Esophagus (tissue), 2 donors: ENCODE results near the gene MED13. TPM values are rescaled to one million over a fixed set of nuclear protein-coding genes. Genes with fewer than 3 reads are reported as not detected.

ENCODE experiments used
- H3K27ac ChIP-seq, 2 donors: one replicate each; pipeline ENCODE4 v1.5.1; 2013; ENCODE audit warnings: low read depth in 2 of 2, mild to moderate bottlenecking in 2 of 2, inconsistent platforms in 1 of 2, low read length in 1 of 2, moderate library complexity in 1 of 2
- H3K27me3 ChIP-seq, 2 donors: one replicate each; pipeline ENCODE4 v1.6.1; 2013; ENCODE audit warnings: low read length in 2 of 2, control low read depth in 1 of 2, mild to moderate bottlenecking in 1 of 2; ENCODE audit not compliant: insufficient read depth in 2 of 2, control insufficient read depth in 1 of 2
- H3K36me3 ChIP-seq, 2 donors: one replicate each; pipeline ENCODE4 v1.6.1; 2013; ENCODE audit warnings: low read length in 1 of 2; ENCODE audit not compliant: control insufficient read depth in 2 of 2, insufficient read depth in 2 of 2
- H3K4me1 ChIP-seq, 2 donors: one replicate each; pipeline ENCODE4 v1.6.1; 2013; ENCODE audit warnings: low read length in 1 of 2; ENCODE audit not compliant: control insufficient read depth in 2 of 2, insufficient read depth in 2 of 2
- H3K4me3 ChIP-seq, 2 donors: one replicate each; pipeline ENCODE4 v1.5.1; 2013; ENCODE audit warnings: low read length in 2 of 2, mild to moderate bottlenecking in 2 of 2, low read depth in 1 of 2, moderate library complexity in 1 of 2
- H3K9me3 ChIP-seq, 2 donors: one replicate each; pipeline ENCODE4 v1.6.1; 2013; ENCODE audit warnings: mild to moderate bottlenecking in 2 of 2, low read depth in 1 of 2, low read length in 1 of 2, moderate library complexity in 1 of 2; ENCODE audit not compliant: control insufficient read depth in 2 of 2, insufficient read depth in 1 of 2
- WGBS, 2 donors: extraction: QIAGEN DNeasy Blood & Tissue Kit; methylation state at CpG; one replicate each; pipeline ENCODE4 v1.1.7; 2013; 5-methylcytosine and 5-hydroxymethylcytosine counted together
- polyA plus RNA-seq, 2 donors: library from polyadenylated mRNA; stranded (reverse); fragments of 200-250 nt; gene quantifications; one replicate each; pipeline ENCODE4 v1.2.3, GENCODE V29; 2013
- donor health status: healthy with polysubstance abuse.
- donor health status: Bipolar disorder and iron deficiency.

MED13 gene
- polyA plus RNA-seq, 2 donors = 6.5 to 7.1 TPM

DNA sequence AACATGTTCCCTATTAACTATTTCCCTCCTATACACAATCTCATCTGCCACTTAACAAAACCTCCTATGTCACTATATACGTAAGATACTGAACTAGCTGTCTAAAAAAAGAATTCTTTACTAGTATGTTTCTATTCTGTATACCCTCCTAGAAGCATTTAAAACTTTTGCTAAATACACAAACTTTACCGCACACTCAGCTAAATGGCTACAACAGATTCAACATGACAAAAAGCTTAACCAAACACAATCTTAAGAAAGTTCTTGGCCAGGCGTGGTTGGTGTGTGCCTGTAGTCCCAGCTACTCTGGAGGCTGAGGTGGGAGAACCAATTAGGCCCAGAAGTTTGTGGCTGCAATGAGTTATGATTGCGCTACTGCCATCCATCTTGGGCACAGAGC lies 20.0 kb downstream of the MED13 start:
- Histone ChIP-seq H3K4me1 (no peaks in the 10 kb centered on the region), H3K27me3 (no peaks in the 10 kb centered on the region), H3K27ac (no peak overlapping the region), H3K4me3 (no peak overlapping the region), H3K36me3 (peaks cover 0 to 4% of the 10 kb centered on the region in 2 donors), H3K9me3 (no peaks in the 10 kb centered on the region)
- 95% methylated on average over 4 of the region's 4 CpGs for WGBS, 2 donors

DNA sequence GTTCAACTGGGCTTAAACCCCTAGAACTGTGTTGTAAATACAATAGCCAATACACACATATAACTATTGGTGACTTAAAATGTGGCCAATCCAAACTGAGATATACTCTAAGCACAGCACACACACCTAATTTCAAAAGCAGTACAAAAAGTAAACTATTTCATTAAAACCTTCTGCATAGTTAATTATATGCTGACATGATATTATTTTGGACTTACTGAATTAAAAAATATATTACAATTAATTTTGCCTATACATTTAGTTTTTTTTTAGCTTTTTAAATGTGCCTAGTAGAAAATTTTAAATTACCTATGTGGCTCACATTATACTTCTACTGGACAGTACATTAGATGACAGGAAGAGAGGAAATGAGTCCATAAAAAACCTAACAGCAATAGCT lies 21.5 kb downstream of the MED13 start:
- H3K27ac ChIP-seq = no peak overlapping the region
- no peak overlapping the region for H3K4me3 ChIP-seq

DNA sequence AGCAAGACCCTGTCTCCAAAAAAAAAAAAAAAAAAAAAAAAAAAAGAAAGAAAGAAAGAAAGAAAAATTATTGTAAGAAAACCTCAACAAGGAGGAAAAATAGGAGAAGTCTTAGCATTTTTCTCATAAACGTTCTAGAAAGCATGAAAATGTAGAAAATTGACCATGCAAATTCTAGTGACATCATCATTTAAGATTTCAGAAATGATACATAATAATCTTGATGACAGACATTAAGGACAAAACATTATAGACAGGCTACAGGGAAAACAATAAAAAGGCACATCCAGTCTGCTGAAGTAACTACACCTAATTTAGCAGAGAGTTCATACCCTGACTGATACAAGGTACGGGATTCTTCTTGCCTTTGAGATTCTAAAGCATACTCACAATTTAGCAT lies 21.9 kb downstream of the MED13 start:
- H3K36me3 ChIP-seq = peaks cover 0 to 2% of the 10 kb centered on the region in 2 donors
- H3K4me1 ChIP-seq = no peaks in the 10 kb centered on the region
- WGBS, 2 donors = 84 to 89% methylated on average over 2 of the region's 2 CpGs
- H3K4me3 ChIP-seq = no peak overlapping the region
- no peaks in the 10 kb centered on the region for H3K27me3 ChIP-seq
- no peak overlapping the region for H3K27ac ChIP-seq
- H3K9me3 ChIP-seq = no peaks in the 10 kb centered on the region

More for the DNA sequence above, 21.5 kb downstream of the MED13 start:
- H3K27me3 ChIP-seq = no peaks in the 10 kb centered on the region
- no peaks in the 10 kb centered on the region for H3K9me3 ChIP-seq
- no peaks in the 10 kb centered on the region for H3K4me1 ChIP-seq
- peaks cover 0 to 2% of the 10 kb centered on the region in 2 donors for H3K36me3 ChIP-seq

DNA sequence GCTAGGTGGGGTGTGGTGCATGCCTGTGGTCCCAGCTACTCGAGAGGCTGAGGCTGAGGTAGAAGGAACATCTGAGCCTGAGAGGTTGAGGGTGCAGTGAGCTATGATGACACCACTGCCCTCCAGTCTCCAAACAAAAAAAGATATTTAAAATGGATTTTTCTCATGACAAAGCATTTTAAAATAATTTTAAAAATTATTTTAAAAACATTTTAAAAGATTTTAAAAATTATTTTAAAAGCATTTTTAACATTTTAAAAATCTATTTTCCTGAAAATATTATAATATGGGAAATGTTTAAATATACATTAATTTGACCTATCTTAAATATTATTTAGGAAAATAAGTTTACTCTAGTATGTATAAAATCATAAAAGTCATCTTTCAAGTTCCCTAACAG lies 26.8 kb downstream of the MED13 start:
- no peak overlapping the region for H3K4me3 ChIP-seq
- H3K4me1 ChIP-seq = no peaks in the 10 kb centered on the region
- no peaks in the 10 kb centered on the region for H3K9me3 ChIP-seq
- 79% methylated on average over 1 of the region's 1 CpG for WGBS, 2 donors
- H3K36me3 ChIP-seq = peaks cover 0 to 2% of the 10 kb centered on the region in 2 donors
- no peaks in the 10 kb centered on the region for H3K27me3 ChIP-seq
- H3K27ac ChIP-seq = no peak overlapping the region

DNA sequence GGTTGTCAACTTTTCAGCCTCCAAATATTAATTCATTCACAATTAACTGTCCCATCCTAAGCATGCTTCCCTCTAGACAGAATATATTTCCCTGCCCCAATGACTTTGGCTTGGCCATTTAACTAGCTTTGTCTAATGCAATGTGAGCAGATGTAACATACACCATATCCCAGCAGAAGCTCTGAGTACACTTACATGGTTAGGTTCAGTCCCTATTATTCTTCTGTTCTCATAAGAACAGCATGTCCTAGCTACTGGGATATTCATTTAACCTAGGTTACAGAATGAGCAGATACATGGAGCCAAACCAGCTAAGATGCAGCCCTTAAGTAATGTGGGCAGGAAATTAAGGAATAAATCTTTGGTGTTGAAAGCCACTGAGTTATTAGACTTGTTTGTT lies 31.8 kb downstream of the MED13 start:
- H3K4me3 ChIP-seq = no peak overlapping the region
- H3K4me1 ChIP-seq = no peaks in the 10 kb centered on the region
- H3K27me3 ChIP-seq = no peaks in the 10 kb centered on the region
- H3K9me3 ChIP-seq = no peaks in the 10 kb centered on the region
- no peak overlapping the region for H3K27ac ChIP-seq
- H3K36me3 ChIP-seq = peaks cover 7 to 10% of the 10 kb centered on the region in 2 donors

- Histone ChIP-seq H3K27ac (no peak overlapping the region), H3K9me3 (no peaks in the 10 kb centered on the region), H3K4me3 (no peak overlapping the region), H3K4me1 (no peaks in the 10 kb centered on the region), H3K27me3 (no peaks in the 10 kb centered on the region), H3K36me3 (peaks cover 7 to 13% of the 10 kb centered on the region in 2 donors)
- WGBS, 2 donors = 90 to 93% methylated on average over 2 of the region's 2 CpGs
Observed at GRCh38 chr17:62032480-62032879, 32.6 kb downstream of the MED13 start.

GRCh38 chr17:62030264-62030663 lies 34.8 kb downstream of the MED13 start:
- WGBS, 2 donors = 91 to 94% methylated on average over 6 of the region's 6 CpGs
- Histone ChIP-seq H3K4me1 (no peaks in the 10 kb centered on the region), H3K9me3 (no peaks in the 10 kb centered on the region), H3K27ac (no peak overlapping the region), H3K4me3 (no peak overlapping the region), H3K36me3 (peaks cover 9 to 13% of the 10 kb centered on the region in 2 donors), H3K27me3 (no peaks in the 10 kb centered on the region)

DNA sequence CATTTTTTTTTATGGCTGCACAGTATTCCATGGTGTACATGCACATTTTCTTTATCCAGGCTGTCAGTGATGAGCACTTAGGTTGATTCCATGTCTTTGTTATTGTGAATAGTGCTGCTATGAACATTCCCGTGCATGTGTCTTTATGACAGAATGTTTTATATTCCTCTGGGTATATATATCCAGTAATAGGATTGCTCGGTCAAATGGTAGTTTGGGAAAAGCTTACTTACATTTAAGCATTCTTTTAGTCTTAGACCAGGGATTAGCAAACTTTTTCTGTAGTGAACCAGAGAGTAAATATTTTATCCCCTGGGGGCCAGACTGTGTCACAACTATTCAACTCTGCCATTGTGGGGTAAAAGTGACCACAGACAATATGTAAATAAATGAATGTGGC lies 40.2 kb downstream of the MED13 start:
- no peaks in the 10 kb centered on the region for H3K27me3 ChIP-seq
- no peak overlapping the region for H3K27ac ChIP-seq
- no peaks in the 10 kb centered on the region for H3K4me1 ChIP-seq
- H3K4me3 ChIP-seq = no peak overlapping the region
- H3K9me3 ChIP-seq = no peaks in the 10 kb centered on the region
- peaks cover 5 to 7% of the 10 kb centered on the region in 2 donors for H3K36me3 ChIP-seq
- WGBS, 2 donors = 78 to 82% methylated on average over 2 of the region's 2 CpGs

- no peaks in the 10 kb centered on the region for H3K9me3 ChIP-seq
- H3K4me1 ChIP-seq = no peaks in the 10 kb centered on the region
- no peaks in the 10 kb centered on the region for H3K27me3 ChIP-seq
- no peak overlapping the region for H3K4me3 ChIP-seq
- H3K36me3 ChIP-seq = peaks cover 0 to 3% of the 10 kb centered on the region in 2 donors
- no peak overlapping the region for H3K27ac ChIP-seq
Observed at GRCh38 chr17:62017912-62018311, 47.2 kb downstream of the MED13 start.

DNA sequence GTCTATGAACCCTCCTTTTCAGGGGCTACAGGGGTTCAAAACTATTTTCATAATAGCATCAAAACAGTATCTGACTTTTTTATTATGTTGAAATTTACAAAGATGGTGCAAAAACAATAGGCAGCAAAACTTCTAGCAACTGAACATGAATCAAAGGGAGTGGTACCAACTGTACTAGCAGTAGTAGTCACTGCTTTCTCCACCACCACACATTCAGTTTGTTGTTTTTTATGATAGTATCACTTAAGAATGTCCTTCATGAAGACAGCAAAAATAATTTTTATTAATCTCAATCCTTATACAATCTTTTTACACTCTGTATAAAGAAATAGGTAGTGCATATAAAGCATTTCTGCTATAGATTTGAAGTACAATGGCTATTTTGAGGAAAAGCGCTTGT lies 47.6 kb downstream of the MED13 start:
- Histone ChIP-seq H3K36me3 (peaks cover 0 to 3% of the 10 kb centered on the region in 2 donors), H3K9me3 (no peaks in the 10 kb centered on the region), H3K27me3 (no peaks in the 10 kb centered on the region), H3K4me3 (no peak overlapping the region), H3K4me1 (no peaks in the 10 kb centered on the region), H3K27ac (no peak overlapping the region)
- 93 to 100% methylated on average over 1 of the region's 1 CpG for WGBS, 2 donors
